Kidney (tissue), 14 donors: ENCODE measurements around the gene PIK3CB. TPM values are rescaled to one million over a fixed set of nuclear protein-coding genes. Genes with fewer than 3 reads are reported as not detected.

Experiments used
- DNase-seq, 5 donors: peaks; one replicate each; pipeline ENCODE4 v3.0.0-alpha.2; 2013 to 2020
- FAIRE-seq: peaks from 2 replicates; lab custom pipeline; 2012; peaks lifted over from hg19 to GRCh38; lab: Jason Lieb, UNC
- H3K27ac ChIP-seq, 2 donors: one replicate each; pipeline ENCODE4 v1.7.0; 2013; ENCODE audit warnings: low read depth in 2 of 2, low read length in 2 of 2, inconsistent platforms in 1 of 2
- H3K27me3 ChIP-seq: one replicate; pipeline ENCODE4 v1.7.1; 2013; ENCODE audit warnings: low read length, inconsistent platforms; ENCODE audit not compliant: control insufficient read depth, insufficient read depth
- H3K36me3 ChIP-seq, 3 donors: one replicate each; pipeline versions ENCODE4 v1.7.0 to v1.7.1; 2013; ENCODE audit warnings: low read length in 3 of 3, control low read depth in 1 of 3, inconsistent platforms in 1 of 3; ENCODE audit not compliant: insufficient read depth in 3 of 3, control insufficient read depth in 2 of 3
- H3K4me1 ChIP-seq, 3 donors: one replicate each; pipeline versions ENCODE4 v1.7.0 to v1.7.1; 2013; ENCODE audit warnings: low read length in 3 of 3, inconsistent platforms in 1 of 3, low read depth in 1 of 3; ENCODE audit not compliant: control insufficient read depth in 2 of 3, insufficient read depth in 2 of 3
- H3K4me3 ChIP-seq, 3 donors: one replicate each; pipeline versions ENCODE4 v1.7.0 to v1.8.1; 2013; ENCODE audit warnings: low read length in 3 of 3, control low read depth in 1 of 3, inconsistent platforms in 1 of 3
- H3K9ac ChIP-seq, 3 donors: one replicate each; pipeline versions ENCODE4 v1.7.0 to v1.7.1; 2013; ENCODE audit warnings: low read length in 3 of 3, control low read depth in 1 of 3, inconsistent platforms in 1 of 3
- H3K9me3 ChIP-seq, 3 donors: one replicate each; pipeline versions ENCODE4 v1.7.0 to v1.7.1; 2013; ENCODE audit warnings: low read length in 3 of 3, control low read depth in 1 of 3, inconsistent platforms in 1 of 3; ENCODE audit not compliant: control insufficient read depth in 2 of 3, insufficient read depth in 1 of 3
- CTCF ChIP-seq: IDR thresholded peaks from 3 replicates; pipeline ENCODE4 v1.5.1; 2012; ENCODE audit warnings: mild to moderate bottlenecking, moderate library complexity, borderline replicate concordance; ENCODE audit not compliant: insufficient read depth; ENCODE audit errors: extremely low read depth
- intact Hi-C: fragments of 100-400 bp; cut with DNase I; formaldehyde crosslinking; loops from one replicate; pipeline ENCODE4 v1.11.1; 2022
- polyA plus RNA-seq: library from polyadenylated mRNA; stranded (reverse); fragments of 350-450 nt; fragmentation: Illumina TruSeq; extraction: RNeasy Lipid Tissue Mini Kit (QIAGEN cat#74804); gene quantifications from one replicate; pipeline ENCODE4 v1.2.3, GENCODE V29; 2014; ENCODE audit warnings: low read depth, low replicate concordance; ENCODE audit not compliant: insufficient read depth
- total RNA-seq: library from RNA; stranded (reverse); fragmentation: NEBNext Ultra II Directional; extraction: Animal tissue kit (Norgen Biotek cat#: 25700); gene quantifications from one replicate; pipeline ENCODE4 v1.2.1, GENCODE V29; 2021
- donor health status: control.
- donor health status: control.
- donor health status: control.
- donor health status: control.
- donor health status: control.
- donor health status: DM: yes; HTN: yes; CAD: no.
- donor health status: Normal renal cell carcinoma (clear cell type).

The PIK3CB gene
- total and polyA plus RNA-seq, 2 donors from 2014 or later = 20.1 to 48.0 TPM

GRCh38 chr3:138691351-138691750, 143.4 kb downstream of the PIK3CB start:
- TF ChIP-seq CTCF = no peak
- Histone ChIP-seq H3K9ac (no peak overlapping the region), H3K4me1 (peaks cover 0 to 2% (median 0%) of the 10 kb centered on the region in 3 donors), H3K27me3 (no peaks in the 10 kb centered on the region), H3K27ac (no peak overlapping the region), H3K9me3 (no peaks in the 10 kb centered on the region), H3K36me3 (peaks cover 3 to 5% (median 4%) of the 10 kb centered on the region in 3 donors), H3K4me3 (no peak overlapping the region)
- FAIRE-seq (no peak), DNase-seq (no peak)
- intact Hi-C loops = no loop called here

- H3K27me3 ChIP-seq = no peaks in the 10 kb centered on the region
- H3K4me1 ChIP-seq = peaks cover 0 to 2% (median 0%) of the 10 kb centered on the region in 3 donors
- H3K9me3 ChIP-seq = no peaks in the 10 kb centered on the region
- H3K36me3 ChIP-seq = peaks cover 3 to 5% (median 4%) of the 10 kb centered on the region in 3 donors
- H3K9ac ChIP-seq = no peak overlapping the region
- intact Hi-C loops = no loop called here
- no peak for TF ChIP-seq CTCF
- H3K4me3 ChIP-seq = no peak overlapping the region
- no peak overlapping the region for H3K27ac ChIP-seq
- DNase-seq (no peak), FAIRE-seq (no peak)
These were observed 144.7 kb downstream of the PIK3CB start for GRCh38 chr3:138690036-138690435.

GRCh38 chr3:138688871-138689299, 145.8 kb downstream of the PIK3CB start:
- Histone ChIP-seq H3K9me3 (no peaks in the 10 kb centered on the region), H3K4me3 (no peak overlapping the region), H3K36me3 (peaks cover 2 to 5% (median 3%) of the 10 kb centered on the region in 3 donors), H3K27ac (no peak overlapping the region), H3K27me3 (no peaks in the 10 kb centered on the region), H3K9ac (no peak overlapping the region), H3K4me1 (peaks cover 0 to 2% (median 0%) of the 10 kb centered on the region in 3 donors)
- DNase-seq (no peak), FAIRE-seq (no peak)
- intact Hi-C loops = no loop called here
- no peak for TF ChIP-seq CTCF

GRCh38 chr3:138687236-138687635, 147.5 kb downstream of the PIK3CB start:
- Histone ChIP-seq H3K4me3 (no peak overlapping the region), H3K27me3 (no peaks in the 10 kb centered on the region), H3K36me3 (peaks cover 2 to 5% (median 3%) of the 10 kb centered on the region in 3 donors), H3K4me1 (peaks cover 0 to 2% (median 0%) of the 10 kb centered on the region in 3 donors), H3K27ac (no peak overlapping the region), H3K9me3 (no peaks in the 10 kb centered on the region), H3K9ac (no peak overlapping the region)
- no peak for FAIRE-seq
- intact Hi-C loops = no loop called here
- TF ChIP-seq CTCF = no peak
- DNase-seq = peak in 1 of 5 donors; percentile 1
